Measurements from ENCODE around the gene GPLD1.

The GPLD1 gene

DNA sequence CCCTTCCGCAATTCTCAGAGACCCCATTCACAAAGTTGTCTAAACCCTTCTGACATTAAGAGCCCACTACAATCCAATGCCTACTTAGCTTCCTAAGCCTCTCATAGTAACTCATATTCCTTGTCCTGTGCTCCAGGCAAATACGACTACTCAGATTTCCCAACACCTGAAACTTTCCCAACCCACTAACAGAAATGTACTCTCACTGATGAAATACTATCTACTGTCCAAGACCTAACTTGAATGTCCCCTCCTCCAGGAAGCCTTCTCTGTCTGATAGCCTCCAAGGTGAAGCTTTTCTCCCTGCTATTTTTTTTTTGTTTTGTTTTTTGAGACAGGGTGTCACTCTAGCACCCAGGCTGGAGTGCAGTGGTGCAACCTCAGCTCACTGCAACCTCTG is 30.4 kb downstream of the GPLD1 start:
- H2AFZ ChIP-seq = no peak overlapping the region
- H3K9ac ChIP-seq = no peak overlapping the region
- no peak overlapping the region for H3K4me2 ChIP-seq (ENCODE audit: low read length)
- no peaks in the 10 kb centered on the region for H3K36me3 ChIP-seq (ENCODE audit: control insufficient read depth, insufficient read depth, low read length)
- H3K27me3 ChIP-seq (ENCODE audit: control insufficient read depth, insufficient read depth, low read length) = no peaks in the 10 kb centered on the region
- no peak overlapping the region for H3K4me3 ChIP-seq (ENCODE audit: low read depth, low read length)
- TF ChIP-seq, protein P1, sequence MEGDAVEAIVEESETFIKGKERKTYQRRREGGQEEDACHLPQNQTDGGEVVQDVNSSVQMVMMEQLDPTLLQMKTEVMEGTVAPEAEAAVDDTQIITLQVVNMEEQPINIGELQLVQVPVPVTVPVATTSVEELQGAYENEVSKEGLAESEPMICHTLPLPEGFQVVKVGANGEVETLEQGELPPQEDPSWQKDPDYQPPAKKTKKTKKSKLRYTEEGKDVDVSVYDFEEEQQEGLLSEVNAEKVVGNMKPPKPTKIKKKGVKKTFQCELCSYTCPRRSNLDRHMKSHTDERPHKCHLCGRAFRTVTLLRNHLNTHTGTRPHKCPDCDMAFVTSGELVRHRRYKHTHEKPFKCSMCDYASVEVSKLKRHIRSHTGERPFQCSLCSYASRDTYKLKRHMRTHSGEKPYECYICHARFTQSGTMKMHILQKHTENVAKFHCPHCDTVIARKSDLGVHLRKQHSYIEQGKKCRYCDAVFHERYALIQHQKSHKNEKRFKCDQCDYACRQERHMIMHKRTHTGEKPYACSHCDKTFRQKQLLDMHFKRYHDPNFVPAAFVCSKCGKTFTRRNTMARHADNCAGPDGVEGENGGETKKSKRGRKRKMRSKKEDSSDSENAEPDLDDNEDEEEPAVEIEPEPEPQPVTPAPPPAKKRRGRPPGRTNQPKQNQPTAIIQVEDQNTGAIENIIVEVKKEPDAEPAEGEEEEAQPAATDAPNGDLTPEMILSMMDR (IDR thresholded peaks at IDR 0.05) = no peak
- H3K4me1 ChIP-seq = no peaks in the 10 kb centered on the region
- no peak overlapping the region for H3K27ac ChIP-seq
- H3K79me2 ChIP-seq = no peaks in the 10 kb centered on the region
- no peaks in the 10 kb centered on the region for H3K9me3 ChIP-seq (ENCODE audit: control insufficient read depth, low read length)

GRCh38 chr6:24458134-24458533 is 31.2 kb downstream of the GPLD1 start:
- TF ChIP-seq, protein P1 (IDR thresholded peaks at IDR 0.05) = no peak
- Histone ChIP-seq H3K9me3 (ENCODE audit: control insufficient read depth, low read length) (no peaks in the 10 kb centered on the region), H3K4me3 (ENCODE audit: low read depth, low read length) (no peak overlapping the region), H3K27ac (no peak overlapping the region), H3K9ac (no peak overlapping the region), H3K79me2 (no peaks in the 10 kb centered on the region), H3K36me3 (ENCODE audit: control insufficient read depth, insufficient read depth, low read length) (no peaks in the 10 kb centered on the region), H3K4me1 (no peaks in the 10 kb centered on the region), H3K4me2 (ENCODE audit: low read length) (no peak overlapping the region), H3K27me3 (ENCODE audit: control insufficient read depth, insufficient read depth, low read length) (no peaks in the 10 kb centered on the region), H2AFZ (no peak overlapping the region)

GRCh38 chr6:24455061-24455460 is 34.3 kb downstream of the GPLD1 start:
- TF ChIP-seq, protein P1 (IDR thresholded peaks at IDR 0.05) = no peak
- no peak overlapping the region for H3K4me3 ChIP-seq (ENCODE audit: low read depth, low read length)
- no peak overlapping the region for H2AFZ ChIP-seq

DNA sequence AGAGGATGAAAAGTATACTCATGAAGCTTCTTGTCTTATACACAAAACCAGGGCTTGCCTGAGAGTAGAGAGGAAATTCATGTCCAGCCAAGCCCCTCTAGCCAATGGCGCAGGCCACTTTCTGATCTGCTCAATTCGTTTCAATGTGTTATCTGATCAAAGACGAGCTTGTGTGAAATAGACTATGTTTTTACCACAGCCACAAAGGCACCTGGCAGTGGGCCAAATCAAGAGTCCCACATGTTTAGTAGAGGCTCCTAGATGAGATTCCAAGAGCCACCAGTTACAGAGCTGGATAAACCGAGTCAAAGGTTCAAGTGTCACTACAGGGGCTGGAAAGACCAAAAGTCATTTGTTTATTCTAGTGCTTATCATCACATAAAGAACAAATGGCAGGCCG is 34.9 kb downstream of the GPLD1 start:
- Histone ChIP-seq H3K4me1 (no peaks in the 10 kb centered on the region), H3K4me3 (ENCODE audit: low read depth, low read length) (no peak overlapping the region), H3K4me2 (ENCODE audit: low read length) (no peak overlapping the region), H3K9me3 (ENCODE audit: control insufficient read depth, low read length) (no peaks in the 10 kb centered on the region), H2AFZ (no peak overlapping the region), H3K79me2 (no peaks in the 10 kb centered on the region), H3K27ac (no peak overlapping the region), H3K36me3 (ENCODE audit: control insufficient read depth, insufficient read depth, low read length) (no peaks in the 10 kb centered on the region), H3K27me3 (ENCODE audit: control insufficient read depth, insufficient read depth, low read length) (no peaks in the 10 kb centered on the region), H3K9ac (no peak overlapping the region)
- TF ChIP-seq, protein P1 (IDR thresholded peaks at IDR 0.05) = no peak

More at GRCh38 chr6:24455061-24455460, 34.3 kb downstream of the GPLD1 start:
- Histone ChIP-seq H3K4me1 (no peaks in the 10 kb centered on the region), H3K9ac (no peak overlapping the region), H3K79me2 (no peaks in the 10 kb centered on the region), H3K9me3 (ENCODE audit: control insufficient read depth, low read length) (no peaks in the 10 kb centered on the region), H3K27ac (no peak overlapping the region), H3K36me3 (ENCODE audit: control insufficient read depth, insufficient read depth, low read length) (no peaks in the 10 kb centered on the region), H3K4me2 (ENCODE audit: low read length) (no peak overlapping the region), H3K27me3 (ENCODE audit: control insufficient read depth, insufficient read depth, low read length) (no peaks in the 10 kb centered on the region)

DNA sequence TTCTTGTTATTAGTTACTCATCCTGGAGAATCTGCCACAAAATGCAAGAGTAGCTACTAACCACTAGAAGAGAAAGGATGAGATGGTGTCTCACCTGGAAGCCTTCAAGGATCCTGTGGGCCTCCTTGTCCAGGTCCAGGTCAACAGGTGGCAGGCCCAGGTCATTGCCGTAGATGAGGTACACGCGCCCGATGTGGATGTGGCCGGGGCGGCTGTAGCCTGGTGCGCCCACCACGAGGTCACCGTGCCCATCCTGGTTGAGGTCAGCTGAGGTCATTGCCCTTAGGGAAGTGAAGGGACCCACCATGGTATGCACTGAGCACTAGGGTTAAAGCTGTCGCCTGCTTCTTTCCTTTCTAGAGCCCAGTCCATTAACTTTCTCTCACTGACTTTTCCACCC is 35.5 kb downstream of the GPLD1 start:
- Histone ChIP-seq H3K27ac (no peak overlapping the region), H3K9ac (no peak overlapping the region), H2AFZ (no peak overlapping the region), H3K36me3 (ENCODE audit: control insufficient read depth, insufficient read depth, low read length) (no peaks in the 10 kb centered on the region), H3K4me1 (no peaks in the 10 kb centered on the region), H3K9me3 (ENCODE audit: control insufficient read depth, low read length) (no peaks in the 10 kb centered on the region), H3K27me3 (ENCODE audit: control insufficient read depth, insufficient read depth, low read length) (no peaks in the 10 kb centered on the region), H3K4me2 (ENCODE audit: low read length) (no peak overlapping the region), H3K4me3 (ENCODE audit: low read depth, low read length) (no peak overlapping the region), H3K79me2 (no peaks in the 10 kb centered on the region)
- TF ChIP-seq, protein P1 (IDR thresholded peaks at IDR 0.05) = no peak

All from parathyroid adenoma (tissue), 2 donors.